SK-N-SH (cell line): ENCODE results near the gene DHX16. TPM values are rescaled to one million over a fixed set of nuclear protein-coding genes. Genes with fewer than 3 reads are reported as not detected.
A peak's percentile ranks its signal among the peaks of the same experiment; 100 is the strongest.

ENCODE experiments used
- CTCF ChIA-PET: fragments of 300-600, 350-600 bp; formaldehyde crosslinking; extraction: SDS; loops from one replicate; lab custom pipeline; 2021; lab: Yijun Ruan, JAX
- POLR2A ChIA-PET: fragments of 350-600 bp; sonication (Branson Sonifier 250); formaldehyde crosslinking; extraction: SDS; loops from one replicate; lab custom pipeline; 2020; ENCODE audit warnings: antibody characterized with exemption, inconsistent platforms; lab: Yijun Ruan, JAX
- DNase-seq: peaks from one replicate; pipeline ENCODE4 v3.0.0; 2012
- H2AFZ ChIP-seq: fragments of 200-600 bp; sonication (generic); 2 replicates; pipeline ENCODE4 v1.8.1; 2016; ENCODE audit warnings: antibody characterized with exemption, mild to moderate bottlenecking, low read depth
- H3F3A ChIP-seq: fragments of 200-600 bp; sonication (generic); replicated peaks from 2 replicates; pipeline ENCODE3; 2016; ENCODE audit warnings: antibody characterized with exemption, mild to moderate bottlenecking; ENCODE audit not compliant: insufficient read depth
- H3K27ac ChIP-seq, 2 experiments: fragments of 200-500 bp in 1 of 2; fragments of 200-600 bp in 1 of 2; sonication (Bioruptor generic) in 1 of 2; sonication (generic), shearing (Covaris generic) in 1 of 2; 2 replicates each; pipeline versions ENCODE4 v1.5.1 to v1.6.1; 2014 to 2016; ENCODE audit warnings: low read depth in 2 of 2, inconsistent platforms in 1 of 2, low read length in 1 of 2, mild to moderate bottlenecking in 1 of 2, mixed read lengths in 1 of 2
- H3K27me3 ChIP-seq: fragments of 200-600 bp; sonication (generic), shearing (Covaris generic); 2 replicates; pipeline ENCODE4 v1.6.1; 2016; ENCODE audit warnings: mixed run types; ENCODE audit not compliant: insufficient read depth
- H3K36me3 ChIP-seq, 2 experiments: fragments of 200-500 bp in 1 of 2; fragments of 200-600 bp in 1 of 2; sonication (Bioruptor generic) in 1 of 2; sonication (generic) in 1 of 2; replicated peaks in 1 of 2; 2 replicates each; pipeline versions ENCODE3 to v1.5.1; 2014 to 2016; ENCODE audit warnings: low read length in 1 of 2, mild to moderate bottlenecking in 1 of 2; ENCODE audit not compliant: insufficient read depth in 2 of 2, control insufficient read depth in 1 of 2
- H3K4me1 ChIP-seq, 2 experiments: fragments of 200-500 bp in 1 of 2; fragments of 200-600 bp in 1 of 2; sonication (Bioruptor generic) in 1 of 2; sonication (generic), shearing (Covaris generic) in 1 of 2; 2 replicates each; pipeline versions ENCODE4 v1.5.1 to v1.6.1; 2014 to 2016; ENCODE audit warnings: low read depth in 1 of 2, low read length in 1 of 2, mixed run types in 1 of 2; ENCODE audit not compliant: insufficient read depth in 2 of 2, control insufficient read depth in 1 of 2
- H3K4me2 ChIP-seq: fragments of 200-600 bp; sonication (generic), shearing (Covaris generic); 2 replicates; pipeline ENCODE4 v1.6.1; 2017; ENCODE audit warnings: mixed run types
- H3K4me3 ChIP-seq, 2 experiments: fragments of 200-500 bp in 1 of 2; fragments of 200-600 bp in 1 of 2; sonication (Bioruptor generic) in 1 of 2; sonication (generic), shearing (Covaris generic) in 1 of 2; 2 replicates each; pipeline versions ENCODE4 v1.5.1 to v1.8.1; 2014 to 2016; ENCODE audit warnings: low read depth in 2 of 2, inconsistent platforms in 1 of 2, low read length in 1 of 2, mild to moderate bottlenecking in 1 of 2, mixed read lengths in 1 of 2, moderate library complexity in 1 of 2
- H3K79me2 ChIP-seq: fragments of 200-600 bp; sonication (generic); 2 replicates; pipeline ENCODE4 v1.8.1; 2017; ENCODE audit warnings: mild to moderate bottlenecking; ENCODE audit not compliant: insufficient read depth
- H3K9ac ChIP-seq: fragments of 200-600 bp; sonication (generic); 2 replicates; pipeline ENCODE4 v1.6.1; 2017; ENCODE audit warnings: mixed run types
- H3K9me2 ChIP-seq: fragments of 200-600 bp; sonication (generic); 2 replicates; pipeline ENCODE4 v1.6.1; 2017; ENCODE audit warnings: mixed run types
- H3K9me3 ChIP-seq: fragments of 200-600 bp; sonication (generic); 2 replicates; pipeline ENCODE4 v1.6.1; 2017; ENCODE audit warnings: mixed run types, mild to moderate bottlenecking, moderate library complexity
- H4K20me1 ChIP-seq: fragments of 200-600 bp; sonication (generic); 2 replicates; pipeline ENCODE4 v1.6.1; 2017; ENCODE audit warnings: mild to moderate bottlenecking, mixed run types; ENCODE audit not compliant: insufficient read depth
- CHD2 ChIP-seq: fragments of 150-350 bp; IDR thresholded peaks from 2 replicates; pipeline ENCODE4 v1.6.1; 2018; ENCODE audit warnings: low read length; ENCODE audit not compliant: partially characterized antibody
- FOSL2 ChIP-seq: IDR thresholded peaks from 2 replicates; pipeline ENCODE4 v1.4.0; 2012; ENCODE audit warnings: low read depth, mild to moderate bottlenecking, moderate library complexity, borderline replicate concordance
- FOXM1 ChIP-seq: IDR thresholded peaks from 2 replicates; pipeline ENCODE4 v1.4.0; 2012; ENCODE audit warnings: low read depth, mild to moderate bottlenecking
- GATA2 ChIP-seq: sonication (generic); formaldehyde crosslinking; IDR thresholded peaks from 2 replicates; pipeline ENCODE4 v1.5.0; 2020; ENCODE audit warnings: mild to moderate bottlenecking, missing genetic modification reagents
- MXI1 ChIP-seq: IDR thresholded peaks from 2 replicates; pipeline ENCODE4 v1.6.1; 2012; ENCODE audit warnings: mild to moderate bottlenecking, low read depth, low read length, improper control_type of control experiment
- NFIC ChIP-seq: IDR thresholded peaks from 2 replicates; pipeline ENCODE4 v1.4.0; 2012; ENCODE audit warnings: borderline replicate concordance
- POLR2AphosphoS5 ChIP-seq: IDR thresholded peaks from 2 replicates; pipeline ENCODE4 v1.6.1; 2012; ENCODE audit warnings: low read depth, low read length
- RFX5 ChIP-seq: IDR thresholded peaks from 2 replicates; pipeline ENCODE4 v1.6.1; 2012; ENCODE audit warnings: mild to moderate bottlenecking, improper control_type of control experiment, low read length
- RXRA ChIP-seq: IDR thresholded peaks from 2 replicates; pipeline ENCODE4 v1.4.0; 2012; ENCODE audit warnings: low read depth, mild to moderate bottlenecking, borderline replicate concordance
- SIN3A ChIP-seq: IDR thresholded peaks from 2 replicates; pipeline ENCODE4 v1.6.1; 2012; ENCODE audit warnings: low read depth, mild to moderate bottlenecking, low read length, moderate library complexity, borderline replicate concordance
- TCF12 ChIP-seq: IDR thresholded peaks from 2 replicates; pipeline ENCODE4 v1.4.0; 2012
- WGBS: methylation state at CpG from one replicate; pipeline ENCODE4 v1.1.6; 2017; ENCODE audit warnings: low lambda C conversion rate; 5-methylcytosine and 5-hydroxymethylcytosine counted together
- polyA plus RNA-seq, 3 experiments: library from polyadenylated mRNA; depleted of rRNA; stranded (reverse); fragments of >200 nt; gene quantifications; 2 replicates each; pipeline ENCODE4 v1.2.3, GENCODE V29; 2012
- TF ChIP-seq, protein P1 (sequence below): IDR thresholded peaks from 2 replicates; pipeline ENCODE4 v1.4.0; 2012; ENCODE audit warnings: low read depth, borderline replicate concordance
- TF ChIP-seq, protein P2 (sequence below): fragments of 150-350 bp; IDR thresholded peaks from 2 replicates; pipeline ENCODE4 v1.6.1; 2016; ENCODE audit warnings: mild to moderate bottlenecking, low read depth, low read length
- TF ChIP-seq, protein P3 (sequence below): IDR thresholded peaks from 2 replicates; pipeline ENCODE4 v1.4.0; 2012; ENCODE audit warnings: low read depth
- TF ChIP-seq, protein P4 (sequence below): IDR thresholded peaks from 2 replicates; pipeline ENCODE4 v1.4.0; 2012; ENCODE audit warnings: low read depth, borderline replicate concordance

Gene DHX16
- polyA plus RNA-seq, 1 of the 3 experiments (the other 2 are of a cell fraction) = 59.8 TPM

DNA sequence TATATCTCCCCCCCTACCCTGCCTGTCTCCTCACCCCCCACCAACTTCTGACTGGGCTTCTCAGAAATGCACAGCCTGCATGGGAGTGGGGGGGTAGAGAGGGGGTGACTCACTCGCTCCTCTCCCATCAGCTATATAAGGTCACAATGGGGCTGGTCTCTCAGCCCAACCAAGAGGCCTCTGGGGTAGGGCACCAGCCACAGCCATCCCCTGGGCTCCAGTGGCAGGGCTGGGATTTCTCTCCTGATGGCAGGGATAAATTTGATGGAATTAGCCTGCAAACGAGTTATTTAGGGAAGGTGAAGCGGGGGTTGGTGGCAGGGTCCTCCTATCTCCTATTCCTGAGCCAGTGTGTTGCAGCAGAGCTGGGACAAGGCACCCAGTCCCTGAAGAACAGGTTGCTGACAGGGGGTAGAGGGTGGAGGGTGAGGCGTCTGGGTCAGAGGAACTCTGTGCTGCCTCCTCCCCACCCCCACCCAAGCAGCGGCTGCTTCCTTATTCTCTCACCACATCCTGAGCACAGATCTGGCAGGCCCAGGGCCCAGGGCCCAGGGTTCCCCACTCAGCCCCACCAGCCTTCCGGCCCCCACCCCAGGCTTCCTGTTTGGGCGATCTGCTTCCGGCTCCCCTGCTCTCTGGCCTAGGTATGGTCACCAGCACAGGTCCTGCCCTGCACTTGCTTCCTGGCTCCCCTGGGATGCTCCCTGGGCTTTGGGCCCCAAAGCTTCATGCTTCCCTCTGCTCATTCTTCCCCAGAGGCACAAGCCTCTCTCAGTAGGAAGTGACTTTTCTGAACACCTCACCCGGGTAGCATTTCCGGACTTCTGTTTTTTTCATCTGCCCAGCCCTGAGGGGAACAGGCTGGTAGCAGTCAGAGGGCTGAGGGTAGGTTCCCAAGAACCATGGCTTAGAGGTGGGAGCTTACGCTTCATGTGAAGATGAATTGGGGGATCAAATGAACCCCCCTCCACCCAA, 9.6 kb upstream of the DHX16 start (continued):
- TF ChIP-seq, protein P1, sequence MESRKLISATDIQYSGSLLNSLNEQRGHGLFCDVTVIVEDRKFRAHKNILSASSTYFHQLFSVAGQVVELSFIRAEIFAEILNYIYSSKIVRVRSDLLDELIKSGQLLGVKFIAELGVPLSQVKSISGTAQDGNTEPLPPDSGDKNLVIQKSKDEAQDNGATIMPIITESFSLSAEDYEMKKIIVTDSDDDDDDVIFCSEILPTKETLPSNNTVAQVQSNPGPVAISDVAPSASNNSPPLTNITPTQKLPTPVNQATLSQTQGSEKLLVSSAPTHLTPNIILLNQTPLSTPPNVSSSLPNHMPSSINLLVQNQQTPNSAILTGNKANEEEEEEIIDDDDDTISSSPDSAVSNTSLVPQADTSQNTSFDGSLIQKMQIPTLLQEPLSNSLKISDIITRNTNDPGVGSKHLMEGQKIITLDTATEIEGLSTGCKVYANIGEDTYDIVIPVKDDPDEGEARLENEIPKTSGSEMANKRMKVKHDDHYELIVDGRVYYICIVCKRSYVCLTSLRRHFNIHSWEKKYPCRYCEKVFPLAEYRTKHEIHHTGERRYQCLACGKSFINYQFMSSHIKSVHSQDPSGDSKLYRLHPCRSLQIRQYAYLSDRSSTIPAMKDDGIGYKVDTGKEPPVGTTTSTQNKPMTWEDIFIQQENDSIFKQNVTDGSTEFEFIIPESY = 0 out of 2 replicates have a peak, but pooled peaks have one; percentile 11
- TF ChIP-seq RFX5 (no peak), NFIC (no peak), SIN3A (peak; percentile 33; the same call in 1 of the 2 replicates), TCF12 (peak; percentile 50; the same call in 1 of the 2 replicates), CHD2 (peak; percentile 7), MXI1 (peak; percentile 32; the same call in 1 of the 2 replicates), FOXM1 (no peak), RXRA (peak; percentile 53; the same call in 1 of the 2 replicates), GATA2 (CRISPR knock-in tag) (no peak), FOSL2 (peak; percentile 97)
- TF ChIP-seq, protein P2, sequence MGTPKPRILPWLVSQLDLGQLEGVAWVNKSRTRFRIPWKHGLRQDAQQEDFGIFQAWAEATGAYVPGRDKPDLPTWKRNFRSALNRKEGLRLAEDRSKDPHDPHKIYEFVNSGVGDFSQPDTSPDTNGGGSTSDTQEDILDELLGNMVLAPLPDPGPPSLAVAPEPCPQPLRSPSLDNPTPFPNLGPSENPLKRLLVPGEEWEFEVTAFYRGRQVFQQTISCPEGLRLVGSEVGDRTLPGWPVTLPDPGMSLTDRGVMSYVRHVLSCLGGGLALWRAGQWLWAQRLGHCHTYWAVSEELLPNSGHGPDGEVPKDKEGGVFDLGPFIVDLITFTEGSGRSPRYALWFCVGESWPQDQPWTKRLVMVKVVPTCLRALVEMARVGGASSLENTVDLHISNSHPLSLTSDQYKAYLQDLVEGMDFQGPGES = no peak
- TF ChIP-seq, protein P3, sequence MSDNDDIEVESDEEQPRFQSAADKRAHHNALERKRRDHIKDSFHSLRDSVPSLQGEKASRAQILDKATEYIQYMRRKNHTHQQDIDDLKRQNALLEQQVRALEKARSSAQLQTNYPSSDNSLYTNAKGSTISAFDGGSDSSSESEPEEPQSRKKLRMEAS = peak; percentile 62; the same call in 1 of the 2 replicates

GRCh38 chr6:30681766-30682142, 8.9 kb upstream of the DHX16 start:
- no peak for DNase-seq
- Histone ChIP-seq H3K9me2 (no peaks in the 10 kb centered on the region), H2AFZ (no peak overlapping the region), H3K9ac (peak overlapping the region; percentile 97), H3K4me3 (peak overlapping the region; percentile 74 to 77; a peak in 3 of 4 replicates), H3K4me1 (peaks cover 16 to 57% of the 10 kb centered on the region in 2 experiments; a peak in 3 of 4 replicates), H3K27me3 (no peaks in the 10 kb centered on the region), H4K20me1 (peaks cover 36% of the 10 kb centered on the region), H3K36me3 (peaks cover 15 to 40% of the 10 kb centered on the region in 2 experiments), H3K79me2 (peaks cover 94% of the 10 kb centered on the region), H3F3A (peaks cover 42% of the 10 kb centered on the region), H3K27ac (peak overlapping the region; percentile 93 to 97), H3K4me2 (peak overlapping the region; percentile 98), H3K9me3 (no peaks in the 10 kb centered on the region)
- CTCF ChIA-PET = interaction anchor here (0.8 to 29.8 kb wide), 6 partner anchors 9 to 202 kb away, joined by 3 to 838 read pairs (median 6); partner anchors contain the start of genes DHX16, FLOT1, MDC1 and NRM
- TF ChIP-seq RXRA (no peak), POLR2AphosphoS5 (no peak)
- TF ChIP-seq, protein P4, sequence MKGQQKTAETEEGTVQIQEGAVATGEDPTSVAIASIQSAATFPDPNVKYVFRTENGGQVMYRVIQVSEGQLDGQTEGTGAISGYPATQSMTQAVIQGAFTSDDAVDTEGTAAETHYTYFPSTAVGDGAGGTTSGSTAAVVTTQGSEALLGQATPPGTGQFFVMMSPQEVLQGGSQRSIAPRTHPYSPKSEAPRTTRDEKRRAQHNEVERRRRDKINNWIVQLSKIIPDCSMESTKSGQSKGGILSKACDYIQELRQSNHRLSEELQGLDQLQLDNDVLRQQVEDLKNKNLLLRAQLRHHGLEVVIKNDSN = no peak
- TF ChIP-seq, protein P1 = no peak
- POLR2A ChIA-PET = interaction anchor here (1.1 kb wide), 1 partner anchor 9 kb away, joined by 3 read pairs; no protein-coding TSS in a partner anchor
- 57% methylated on average over 4 of the region's 4 CpGs for WGBS
